ENCODE data around the gene NOL3. TPM values are rescaled to one million over a fixed set of nuclear protein-coding genes. Genes with fewer than 3 reads are reported as not detected.

NOL3 gene
- total and polyA plus RNA-seq, 2 of the 13 experiments (the other 11 are each of a cell fraction or from before 2014, with no cell fraction given) = 5.7 to 20.5 TPM

DNA sequence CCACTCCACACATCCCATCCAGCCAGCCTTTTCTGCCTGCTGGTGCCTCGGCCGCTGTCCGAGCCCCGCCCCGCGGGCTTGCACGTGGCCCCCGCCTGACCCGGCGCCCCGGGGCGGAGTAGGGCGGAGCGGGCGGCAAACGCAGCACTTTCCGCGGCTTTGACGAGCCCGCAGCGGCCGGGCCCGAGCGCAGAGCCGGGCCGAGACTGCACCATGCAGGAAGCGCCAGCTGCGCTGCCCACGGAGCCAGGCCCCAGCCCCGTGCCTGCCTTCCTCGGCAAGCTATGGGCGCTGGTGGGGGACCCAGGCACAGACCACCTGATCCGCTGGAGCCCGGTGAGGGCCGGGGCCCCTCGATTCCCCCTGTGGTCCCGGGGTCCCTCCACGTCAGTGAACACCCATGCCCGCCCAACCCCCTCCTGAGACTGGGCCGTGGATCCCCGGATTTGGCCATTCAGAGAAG is 5.7 kb upstream of the NOL3 start, which contains the start of gene HSF4 (continued):
- TF ChIP-seq, protein P1, sequence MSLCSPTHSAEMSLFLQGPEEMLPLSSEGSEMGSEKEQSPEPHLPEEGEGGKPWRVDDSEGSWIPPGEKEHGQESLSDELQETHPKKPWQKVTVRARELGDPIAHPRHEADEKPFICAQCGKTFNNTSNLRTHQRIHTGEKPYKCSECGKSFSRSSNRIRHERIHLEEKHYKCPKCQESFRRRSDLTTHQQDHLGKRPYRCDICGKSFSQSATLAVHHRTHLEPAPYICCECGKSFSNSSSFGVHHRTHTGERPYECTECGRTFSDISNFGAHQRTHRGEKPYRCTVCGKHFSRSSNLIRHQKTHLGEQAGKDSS (CRISPR knock-in tag; IDR thresholded peaks at IDR 0.05; ENCODE audit: borderline replicate concordance, low read depth) = peak; percentile 74; the same call in 1 of the 2 replicates
- TF ChIP-seq PAF1 (CRISPR knock-in tag; IDR thresholded peaks at IDR 0.05) (no peak), RFXAP (CRISPR knock-in tag; IDR thresholded peaks at IDR 0.05; ENCODE audit: borderline replicate concordance) (peak; percentile 95), TMF1 (CRISPR knock-in tag; IDR thresholded peaks at IDR 0.05; ENCODE audit: low read depth) (peak; percentile 96), ZFAT (CRISPR knock-in tag; conservative IDR thresholded peaks at IDR 0.05) (0 out of 2 replicates have a peak, but pooled peaks have one; percentile 30), ZNF350 (CRISPR knock-in tag; IDR thresholded peaks at IDR 0.05; ENCODE audit: borderline replicate concordance, low read depth) (no peak), POLR2A (IDR thresholded peaks at IDR 0.05; ENCODE audit: insufficient read depth in 1 of 2, low read depth in 2 of 2, low read length in 2 of 2) (no peak), REXO4 (CRISPR knock-in tag; IDR thresholded peaks at IDR 0.05; ENCODE audit: borderline replicate concordance) (peak; percentile 74; the same call in 1 of the 2 replicates), THYN1 (CRISPR knock-in tag; IDR thresholded peaks at IDR 0.05; ENCODE audit: borderline replicate concordance, low read depth) (no peak), ZMAT3 (CRISPR knock-in tag; conservative IDR thresholded peaks at IDR 0.05) (peak; percentile 88), ZBTB42 (CRISPR knock-in tag; IDR thresholded peaks at IDR 0.05) (no peak), ZNF766 (CRISPR knock-in tag; IDR thresholded peaks at IDR 0.05; ENCODE audit: borderline replicate concordance) (peak; percentile 95), AKAP8 (CRISPR knock-in tag; IDR thresholded peaks at IDR 0.05) (peak; percentile 97), ZNF780A (CRISPR knock-in tag; IDR thresholded peaks at IDR 0.05) (no peak), ZNF563 (CRISPR knock-in tag; IDR thresholded peaks at IDR 0.05) (peak; percentile 90; the same call in 1 of the 2 replicates), RFX1 (IDR thresholded peaks at IDR 0.05) (no peak), NCOA1 (CRISPR knock-in tag; IDR thresholded peaks at IDR 0.05) (no peak)
- TF ChIP-seq, protein P2, sequence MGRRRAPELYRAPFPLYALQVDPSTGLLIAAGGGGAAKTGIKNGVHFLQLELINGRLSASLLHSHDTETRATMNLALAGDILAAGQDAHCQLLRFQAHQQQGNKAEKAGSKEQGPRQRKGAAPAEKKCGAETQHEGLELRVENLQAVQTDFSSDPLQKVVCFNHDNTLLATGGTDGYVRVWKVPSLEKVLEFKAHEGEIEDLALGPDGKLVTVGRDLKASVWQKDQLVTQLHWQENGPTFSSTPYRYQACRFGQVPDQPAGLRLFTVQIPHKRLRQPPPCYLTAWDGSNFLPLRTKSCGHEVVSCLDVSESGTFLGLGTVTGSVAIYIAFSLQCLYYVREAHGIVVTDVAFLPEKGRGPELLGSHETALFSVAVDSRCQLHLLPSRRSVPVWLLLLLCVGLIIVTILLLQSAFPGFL (CRISPR knock-in tag; IDR thresholded peaks at IDR 0.05) = 0 out of 2 replicates have a peak, but pooled peaks have one; percentile 57
- TF ChIP-seq, protein P3, sequence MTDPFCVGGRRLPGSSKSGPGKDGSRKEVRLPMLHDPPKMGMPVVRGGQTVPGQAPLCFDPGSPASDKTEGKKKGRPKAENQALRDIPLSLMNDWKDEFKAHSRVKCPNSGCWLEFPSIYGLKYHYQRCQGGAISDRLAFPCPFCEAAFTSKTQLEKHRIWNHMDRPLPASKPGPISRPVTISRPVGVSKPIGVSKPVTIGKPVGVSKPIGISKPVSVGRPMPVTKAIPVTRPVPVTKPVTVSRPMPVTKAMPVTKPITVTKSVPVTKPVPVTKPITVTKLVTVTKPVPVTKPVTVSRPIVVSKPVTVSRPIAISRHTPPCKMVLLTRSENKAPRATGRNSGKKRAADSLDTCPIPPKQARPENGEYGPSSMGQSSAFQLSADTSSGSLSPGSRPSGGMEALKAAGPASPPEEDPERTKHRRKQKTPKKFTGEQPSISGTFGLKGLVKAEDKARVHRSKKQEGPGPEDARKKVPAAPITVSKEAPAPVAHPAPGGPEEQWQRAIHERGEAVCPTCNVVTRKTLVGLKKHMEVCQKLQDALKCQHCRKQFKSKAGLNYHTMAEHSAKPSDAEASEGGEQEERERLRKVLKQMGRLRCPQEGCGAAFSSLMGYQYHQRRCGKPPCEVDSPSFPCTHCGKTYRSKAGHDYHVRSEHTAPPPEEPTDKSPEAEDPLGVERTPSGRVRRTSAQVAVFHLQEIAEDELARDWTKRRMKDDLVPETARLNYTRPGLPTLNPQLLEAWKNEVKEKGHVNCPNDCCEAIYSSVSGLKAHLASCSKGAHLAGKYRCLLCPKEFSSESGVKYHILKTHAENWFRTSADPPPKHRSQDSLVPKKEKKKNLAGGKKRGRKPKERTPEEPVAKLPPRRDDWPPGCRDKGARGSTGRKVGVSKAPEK (CRISPR knock-in tag; IDR thresholded peaks at IDR 0.05; ENCODE audit: borderline replicate concordance) = no peak
- TF ChIP-seq, protein P4, sequence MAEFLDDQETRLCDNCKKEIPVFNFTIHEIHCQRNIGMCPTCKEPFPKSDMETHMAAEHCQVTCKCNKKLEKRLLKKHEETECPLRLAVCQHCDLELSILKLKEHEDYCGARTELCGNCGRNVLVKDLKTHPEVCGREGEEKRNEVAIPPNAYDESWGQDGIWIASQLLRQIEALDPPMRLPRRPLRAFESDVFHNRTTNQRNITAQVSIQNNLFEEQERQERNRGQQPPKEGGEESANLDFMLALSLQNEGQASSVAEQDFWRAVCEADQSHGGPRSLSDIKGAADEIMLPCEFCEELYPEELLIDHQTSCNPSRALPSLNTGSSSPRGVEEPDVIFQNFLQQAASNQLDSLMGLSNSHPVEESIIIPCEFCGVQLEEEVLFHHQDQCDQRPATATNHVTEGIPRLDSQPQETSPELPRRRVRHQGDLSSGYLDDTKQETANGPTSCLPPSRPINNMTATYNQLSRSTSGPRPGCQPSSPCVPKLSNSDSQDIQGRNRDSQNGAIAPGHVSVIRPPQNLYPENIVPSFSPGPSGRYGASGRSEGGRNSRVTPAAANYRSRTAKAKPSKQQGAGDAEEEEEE (CRISPR knock-in tag; IDR thresholded peaks at IDR 0.05; ENCODE audit: borderline replicate concordance) = no peak
- TF ChIP-seq, protein P5, sequence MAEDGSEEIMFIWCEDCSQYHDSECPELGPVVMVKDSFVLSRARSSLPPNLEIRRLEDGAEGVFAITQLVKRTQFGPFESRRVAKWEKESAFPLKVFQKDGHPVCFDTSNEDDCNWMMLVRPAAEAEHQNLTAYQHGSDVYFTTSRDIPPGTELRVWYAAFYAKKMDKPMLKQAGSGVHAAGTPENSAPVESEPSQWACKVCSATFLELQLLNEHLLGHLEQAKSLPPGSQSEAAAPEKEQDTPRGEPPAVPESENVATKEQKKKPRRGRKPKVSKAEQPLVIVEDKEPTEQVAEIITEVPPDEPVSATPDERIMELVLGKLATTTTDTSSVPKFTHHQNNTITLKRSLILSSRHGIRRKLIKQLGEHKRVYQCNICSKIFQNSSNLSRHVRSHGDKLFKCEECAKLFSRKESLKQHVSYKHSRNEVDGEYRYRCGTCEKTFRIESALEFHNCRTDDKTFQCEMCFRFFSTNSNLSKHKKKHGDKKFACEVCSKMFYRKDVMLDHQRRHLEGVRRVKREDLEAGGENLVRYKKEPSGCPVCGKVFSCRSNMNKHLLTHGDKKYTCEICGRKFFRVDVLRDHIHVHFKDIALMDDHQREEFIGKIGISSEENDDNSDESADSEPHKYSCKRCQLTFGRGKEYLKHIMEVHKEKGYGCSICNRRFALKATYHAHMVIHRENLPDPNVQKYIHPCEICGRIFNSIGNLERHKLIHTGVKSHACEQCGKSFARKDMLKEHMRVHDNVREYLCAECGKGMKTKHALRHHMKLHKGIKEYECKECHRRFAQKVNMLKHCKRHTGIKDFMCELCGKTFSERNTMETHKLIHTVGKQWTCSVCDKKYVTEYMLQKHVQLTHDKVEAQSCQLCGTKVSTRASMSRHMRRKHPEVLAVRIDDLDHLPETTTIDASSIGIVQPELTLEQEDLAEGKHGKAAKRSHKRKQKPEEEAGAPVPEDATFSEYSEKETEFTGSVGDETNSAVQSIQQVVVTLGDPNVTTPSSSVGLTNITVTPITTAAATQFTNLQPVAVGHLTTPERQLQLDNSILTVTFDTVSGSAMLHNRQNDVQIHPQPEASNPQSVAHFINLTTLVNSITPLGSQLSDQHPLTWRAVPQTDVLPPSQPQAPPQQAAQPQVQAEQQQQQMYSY (CRISPR knock-in tag; IDR thresholded peaks at IDR 0.05) = peak; percentile 91
